ENCODE measurements around the gene ANKRD53.
"Not testable (repeated sequence)": the region's sequence is repeated elsewhere in the genome, so short reads cannot be mapped to it uniquely, and the experiment has no call there.

Gene ANKRD53

DNA sequence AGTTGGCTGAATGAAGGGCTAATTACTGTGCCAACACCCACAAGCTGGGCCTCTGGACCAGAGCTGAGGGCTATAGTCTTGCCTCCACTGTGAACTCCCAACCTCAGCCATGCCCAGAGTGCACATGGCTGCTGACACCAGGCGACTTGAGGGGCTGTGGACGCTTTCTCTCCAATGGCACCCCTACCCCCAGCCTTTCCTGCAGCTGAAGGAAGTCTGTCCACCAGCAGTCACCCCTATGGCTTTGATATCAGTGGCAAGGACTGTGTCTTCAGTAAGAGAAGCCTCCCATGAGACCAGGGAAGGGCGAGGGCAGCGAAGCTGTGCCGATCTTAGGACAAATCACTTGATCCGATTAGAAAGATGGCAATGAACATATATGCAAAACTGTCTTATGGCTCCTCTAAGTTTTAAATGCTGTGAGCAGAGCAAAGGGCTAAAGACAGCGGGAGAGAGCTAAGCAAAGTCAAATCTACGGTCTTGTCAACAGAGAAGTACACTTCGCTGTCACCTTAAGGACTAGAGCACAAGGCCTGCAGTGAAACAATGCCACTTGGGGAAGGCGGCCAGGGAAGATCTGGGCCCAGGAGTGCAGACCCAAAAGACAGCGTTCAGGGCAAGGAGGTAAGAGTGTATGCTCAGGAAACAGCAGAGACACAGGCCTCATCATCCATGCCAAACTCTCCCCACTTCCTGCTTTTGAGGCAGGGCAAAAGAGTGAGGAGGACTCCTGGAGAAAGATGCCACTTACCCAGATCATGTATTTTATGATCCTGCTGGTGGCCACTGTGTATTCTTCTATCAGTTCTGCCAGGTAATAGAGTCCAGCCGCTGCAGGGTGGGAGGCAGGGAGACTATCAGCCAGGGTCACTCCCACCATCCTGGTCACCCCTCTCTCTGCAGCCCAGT lies 14.8 kb downstream of the ANKRD53 start:
- DNase-seq: no peak

DNA sequence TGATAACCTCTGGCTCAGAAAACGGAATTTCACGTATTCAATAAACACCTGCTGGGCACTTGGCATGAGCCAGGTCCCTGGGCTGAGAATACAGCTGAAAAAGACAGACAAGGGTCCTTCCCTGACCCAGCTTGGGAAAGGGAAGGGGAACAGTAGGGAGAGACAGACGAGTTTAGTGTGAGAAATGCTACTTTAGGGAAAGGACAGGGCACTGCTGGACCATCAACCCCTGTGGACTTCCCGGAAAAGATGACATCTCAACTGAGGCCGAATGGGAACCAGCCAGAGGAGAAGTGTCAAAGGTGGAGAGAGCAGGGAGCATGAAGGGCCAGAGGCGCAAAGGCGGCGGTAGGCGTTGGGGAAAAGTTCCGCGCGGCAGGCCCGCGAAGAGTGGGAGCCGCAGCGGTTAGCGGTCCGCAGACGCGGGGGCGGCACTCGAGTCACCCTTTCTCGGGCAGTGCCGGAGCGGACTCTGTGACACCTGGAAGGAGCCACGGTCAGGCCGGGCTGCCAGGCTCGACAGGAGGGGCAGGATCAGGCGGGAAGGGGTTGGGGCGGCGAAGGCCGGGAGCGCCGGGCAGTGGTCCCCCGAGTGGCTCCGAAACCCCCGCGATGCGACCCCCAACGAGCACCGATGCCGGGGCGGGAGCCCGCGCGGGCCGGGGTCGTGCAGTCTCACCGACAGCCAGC lies 15.7 kb downstream of the ANKRD53 start:
- DNase-seq: peak; percentile 56

DNA sequence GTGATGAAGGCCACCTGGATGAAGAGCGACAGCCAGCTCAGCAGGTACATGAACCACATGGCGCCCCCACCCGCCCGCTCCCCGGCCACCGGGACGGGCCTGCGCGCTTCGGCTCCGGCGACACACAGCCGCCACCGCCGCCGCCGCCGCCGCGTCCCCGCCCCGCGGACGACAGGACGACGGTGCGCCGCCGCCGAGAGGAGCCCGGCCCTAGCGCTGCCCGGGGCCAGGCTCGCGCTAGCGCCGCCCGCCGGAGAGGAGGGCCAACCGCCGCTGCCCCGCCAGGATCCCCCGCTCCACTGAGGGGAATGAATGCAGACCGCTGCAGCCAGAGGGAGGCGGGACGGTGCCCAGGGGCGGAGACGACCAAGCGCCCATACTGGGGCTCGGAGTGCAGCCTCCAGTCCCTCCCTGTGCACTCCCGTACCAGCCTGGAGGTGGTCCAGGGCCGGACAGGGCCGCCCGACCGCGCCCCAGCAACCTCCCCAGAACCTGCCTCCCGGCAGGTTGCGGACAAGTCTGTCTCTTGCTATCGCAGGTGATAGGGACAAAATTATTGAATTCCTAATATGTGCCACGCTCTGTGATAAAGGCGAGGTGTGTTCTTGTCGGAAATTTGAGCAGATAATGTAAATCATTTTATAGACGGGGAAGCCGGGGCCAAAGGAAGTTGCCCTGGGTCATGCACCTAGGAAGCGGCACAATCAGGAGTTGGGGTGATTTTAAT lies 16.4 kb downstream of the ANKRD53 start, which contains the start of gene TEX261:
Gene TEX261 (minus strand): TSS at position 175 of the 727 bp plus-strand sequence. CDS start 116 bp downstream, at position 59.
- peak; percentile 92 for DNase-seq

DNA sequence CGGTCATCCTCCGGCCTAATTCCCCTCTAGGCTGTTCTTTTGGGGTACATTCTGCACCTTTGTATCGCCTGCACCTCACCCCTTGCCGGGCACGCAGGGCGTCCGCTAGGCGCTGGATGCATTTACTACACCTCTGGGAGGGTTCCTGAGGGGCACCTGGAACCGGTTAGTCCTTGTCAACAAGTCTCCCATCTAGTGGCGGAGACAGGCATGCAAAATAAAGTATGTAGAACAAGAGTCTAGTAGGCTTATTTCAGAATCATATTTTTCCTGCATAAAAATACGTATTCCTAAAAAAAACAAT lies 16.9 kb downstream of the ANKRD53 start:
- DNase-seq: peak; percentile 41

DNA sequence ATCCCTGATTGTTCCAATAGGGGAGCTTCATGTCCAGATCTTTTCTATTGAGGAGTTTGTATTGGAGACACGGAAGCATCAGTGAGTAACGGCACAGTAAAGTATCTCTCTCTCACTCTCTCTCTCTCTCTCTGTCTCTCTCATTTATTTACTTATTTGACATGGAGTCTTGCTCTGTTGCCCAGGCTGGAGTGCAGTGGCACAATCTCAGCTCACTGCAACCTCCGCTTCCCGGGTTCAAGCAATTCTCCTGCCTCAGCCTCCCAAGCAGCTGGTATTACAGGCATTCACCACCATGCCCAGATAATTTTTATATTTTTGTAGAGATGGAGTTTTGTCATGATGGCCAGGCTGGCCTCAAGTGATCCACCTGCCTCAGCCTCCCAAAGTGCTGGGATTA lies 20.5 kb downstream of the ANKRD53 start:
- DNase-seq: not testable (repeated sequence)

DNA sequence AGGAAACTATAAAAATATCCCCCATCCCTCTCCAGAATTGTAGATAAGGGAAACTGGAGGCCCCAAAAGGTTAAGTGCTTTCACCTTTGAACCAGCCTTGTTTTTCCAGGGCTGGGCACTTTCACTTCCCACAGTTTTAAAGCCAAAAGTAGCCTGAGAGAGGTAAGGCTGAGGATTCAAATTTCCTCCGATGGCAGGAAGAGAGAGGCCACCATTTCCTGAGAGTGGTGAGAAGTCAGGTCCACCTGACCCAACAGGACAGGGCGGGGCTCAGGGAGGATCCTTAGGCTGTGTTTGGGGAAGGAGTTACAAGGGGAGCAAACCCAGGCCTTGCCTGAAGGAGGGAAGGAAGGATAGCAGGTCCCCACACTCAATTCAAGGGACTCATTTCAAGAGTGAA lies 20.9 kb downstream of the ANKRD53 start:
- no peak for DNase-seq

DNA sequence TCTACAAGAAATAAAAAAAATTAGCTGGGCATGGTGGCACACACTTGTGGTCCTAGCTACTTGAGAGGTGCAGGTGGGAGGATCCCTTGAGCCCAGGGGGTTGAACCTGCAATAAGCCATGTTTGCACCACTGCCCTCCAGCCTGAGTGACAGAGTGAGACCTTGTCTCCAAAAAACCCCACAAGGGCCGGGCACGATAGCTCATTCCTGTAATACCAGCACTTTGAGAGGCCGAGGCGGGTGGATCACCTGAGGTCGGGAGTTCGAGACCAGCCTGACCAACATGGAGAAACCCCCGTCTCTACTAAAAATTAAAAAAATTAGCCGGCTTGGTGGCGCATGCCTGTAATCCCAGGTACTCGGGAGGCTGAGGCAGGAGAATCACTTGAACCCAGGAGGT lies 21.5 kb downstream of the ANKRD53 start:
- DNase-seq: not testable (repeated sequence)

DNA sequence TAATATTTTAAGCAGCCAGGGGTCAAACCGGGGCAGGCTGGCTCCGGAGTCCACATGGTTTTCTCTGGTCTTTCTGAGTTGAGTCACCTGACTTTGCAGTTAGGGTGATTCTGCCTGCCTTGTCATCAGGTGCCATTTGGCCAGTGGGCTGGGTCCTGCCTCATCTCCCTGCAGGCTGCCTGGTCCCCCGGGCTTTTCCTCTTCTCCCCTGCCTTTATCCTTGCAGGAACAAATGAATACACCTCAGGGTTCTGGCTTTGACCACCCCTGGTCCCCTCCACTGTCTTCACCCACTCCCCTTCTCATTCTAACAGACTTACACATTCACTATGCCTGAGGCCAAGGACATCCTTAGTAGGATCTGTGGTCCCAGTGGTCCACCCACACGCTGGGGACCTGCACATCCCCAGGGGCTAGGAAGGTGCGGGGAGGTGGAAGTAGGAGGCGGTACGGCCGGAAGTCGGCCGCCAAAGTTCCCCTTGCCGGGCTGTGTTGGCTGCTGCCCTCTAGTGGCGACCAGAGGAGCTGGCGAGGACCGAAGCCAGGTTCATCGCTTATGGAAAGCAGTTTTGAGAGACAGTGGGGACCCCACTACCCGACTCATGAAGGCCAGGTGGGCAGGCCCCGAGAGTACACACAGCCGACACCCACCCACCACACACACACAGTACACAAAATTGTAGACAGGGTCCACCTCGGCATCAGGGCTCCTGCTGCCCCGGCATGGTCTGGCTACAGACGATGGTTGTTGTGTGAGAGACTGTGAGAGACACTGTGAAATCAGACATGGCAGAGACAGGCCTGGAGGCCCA lies 22.6 kb downstream of the ANKRD53 start:
- peak; percentile 80 for DNase-seq

DNA sequence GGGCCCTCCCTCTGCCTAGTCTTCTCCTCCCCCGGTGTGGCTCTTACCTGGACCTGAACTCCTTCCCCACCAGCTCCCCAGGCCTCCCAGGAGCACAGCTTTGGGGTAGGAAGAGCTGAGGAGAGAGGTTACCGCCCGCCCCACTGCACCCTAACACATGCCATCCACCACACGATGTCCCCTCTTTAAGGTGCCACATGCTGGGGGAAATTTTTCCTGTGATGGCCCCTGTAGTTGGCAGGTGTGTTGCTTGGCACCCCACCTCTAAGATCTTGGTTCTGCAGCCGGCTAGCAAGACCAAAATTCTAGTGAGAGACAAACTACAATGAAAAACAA lies 23.1 kb downstream of the ANKRD53 start:
- DNase-seq: no peak

DNA sequence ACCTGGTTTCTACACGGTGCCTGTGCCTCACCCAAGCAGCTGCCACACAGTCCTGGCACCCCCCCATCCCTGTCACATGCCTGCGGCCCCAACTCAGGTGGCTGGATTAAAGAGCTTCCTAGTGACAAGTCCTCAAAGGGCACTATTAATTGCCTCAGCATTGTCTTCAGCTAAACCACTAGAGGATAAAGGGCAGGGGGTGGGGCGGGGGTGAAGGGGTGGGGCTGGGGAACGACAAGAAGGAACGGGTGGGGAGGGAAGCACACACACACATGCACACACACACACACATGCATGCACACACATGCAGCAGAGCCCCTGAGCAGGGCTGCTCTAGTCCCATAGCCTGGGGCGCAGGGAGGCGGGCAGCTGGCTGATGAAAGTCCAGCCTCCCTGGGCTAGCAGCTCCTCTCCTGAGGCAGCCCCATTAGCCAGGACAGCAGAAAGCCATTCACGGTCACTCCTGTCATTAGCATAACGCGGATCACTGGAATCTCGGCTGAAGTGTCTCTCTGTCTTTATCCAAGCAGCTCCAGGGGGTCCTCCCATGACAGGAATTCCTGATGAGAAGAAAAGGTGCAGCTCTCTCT lies 23.6 kb downstream of the ANKRD53 start:
- DNase-seq: no peak

DNA sequence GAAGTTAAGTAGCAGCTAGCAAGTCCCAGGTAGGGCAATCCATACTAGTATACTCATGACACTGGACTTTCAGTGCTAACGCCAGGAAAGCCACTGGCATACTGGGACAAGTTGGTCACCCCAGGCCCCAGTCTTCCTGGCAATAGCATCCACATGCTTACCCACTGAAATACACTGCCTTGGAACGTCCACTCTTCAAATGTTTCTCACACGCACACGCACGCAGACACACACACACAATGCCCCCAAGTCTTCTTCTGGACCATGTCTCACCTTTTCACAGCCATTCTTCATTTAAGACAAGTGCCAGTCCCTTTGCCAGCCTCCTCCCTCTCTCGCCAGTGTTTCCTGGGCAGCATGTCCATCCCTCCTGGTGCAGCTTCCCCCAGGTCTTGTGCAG lies 25.0 kb downstream of the ANKRD53 start:
- no peak for DNase-seq

DNA sequence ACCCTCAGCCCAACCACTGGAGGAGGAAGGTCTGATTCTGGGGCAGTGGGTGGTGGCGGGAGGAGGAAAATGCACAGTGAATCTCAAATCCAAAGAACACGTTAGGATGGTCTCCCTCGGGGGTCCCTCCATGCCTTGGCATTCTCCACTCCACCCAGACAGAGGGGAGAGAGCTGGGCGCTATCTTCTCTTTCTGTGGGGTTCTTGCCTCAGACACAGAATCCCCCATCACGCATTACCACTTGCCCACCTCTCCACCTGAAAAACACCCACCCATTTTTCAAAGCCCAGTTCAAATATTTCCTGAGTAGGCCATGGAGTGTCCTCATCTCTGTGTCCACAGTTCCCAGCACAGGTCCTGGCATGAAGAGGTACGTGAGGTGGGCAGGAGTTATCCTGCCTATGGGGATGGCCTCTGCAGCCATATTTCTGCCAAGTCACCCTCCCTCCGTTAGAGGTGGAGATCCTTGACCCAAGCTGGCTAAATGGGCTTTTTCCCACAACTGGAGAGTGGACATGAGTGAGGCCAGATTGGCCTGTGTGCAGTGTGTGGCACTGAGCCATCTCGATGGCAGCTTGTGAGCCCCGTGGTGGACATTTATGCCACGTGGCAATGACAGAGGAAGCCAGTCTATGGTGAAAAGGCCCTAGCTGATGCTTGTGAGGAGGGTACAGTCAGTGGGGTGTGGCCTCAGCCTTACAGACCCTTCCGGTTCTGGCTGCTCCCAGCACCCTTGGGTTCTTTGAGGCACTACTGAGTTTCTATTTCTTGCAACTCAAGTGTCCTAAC lies 25.7 kb downstream of the ANKRD53 start:
- no peak for DNase-seq

DNA sequence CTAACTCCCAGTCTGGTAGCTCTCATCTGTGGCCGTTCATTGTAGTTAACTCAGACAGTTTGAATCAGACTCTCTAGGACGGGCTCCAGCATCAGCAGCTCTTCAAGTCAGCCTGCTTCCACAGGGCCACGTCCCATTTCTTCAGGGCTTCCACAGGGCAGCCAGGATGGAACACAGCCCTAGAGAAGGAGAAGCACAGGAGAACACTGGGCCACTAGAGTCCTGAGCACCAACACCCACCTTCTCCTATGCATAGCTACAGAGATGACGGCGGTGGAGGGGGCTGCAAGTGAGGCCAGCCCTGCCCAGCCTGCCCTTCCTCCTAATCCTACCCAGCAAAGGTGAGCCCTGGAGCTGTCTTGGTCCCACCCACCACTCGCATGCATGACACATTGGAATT lies 26.4 kb downstream of the ANKRD53 start:
- no peak for DNase-seq

DNA sequence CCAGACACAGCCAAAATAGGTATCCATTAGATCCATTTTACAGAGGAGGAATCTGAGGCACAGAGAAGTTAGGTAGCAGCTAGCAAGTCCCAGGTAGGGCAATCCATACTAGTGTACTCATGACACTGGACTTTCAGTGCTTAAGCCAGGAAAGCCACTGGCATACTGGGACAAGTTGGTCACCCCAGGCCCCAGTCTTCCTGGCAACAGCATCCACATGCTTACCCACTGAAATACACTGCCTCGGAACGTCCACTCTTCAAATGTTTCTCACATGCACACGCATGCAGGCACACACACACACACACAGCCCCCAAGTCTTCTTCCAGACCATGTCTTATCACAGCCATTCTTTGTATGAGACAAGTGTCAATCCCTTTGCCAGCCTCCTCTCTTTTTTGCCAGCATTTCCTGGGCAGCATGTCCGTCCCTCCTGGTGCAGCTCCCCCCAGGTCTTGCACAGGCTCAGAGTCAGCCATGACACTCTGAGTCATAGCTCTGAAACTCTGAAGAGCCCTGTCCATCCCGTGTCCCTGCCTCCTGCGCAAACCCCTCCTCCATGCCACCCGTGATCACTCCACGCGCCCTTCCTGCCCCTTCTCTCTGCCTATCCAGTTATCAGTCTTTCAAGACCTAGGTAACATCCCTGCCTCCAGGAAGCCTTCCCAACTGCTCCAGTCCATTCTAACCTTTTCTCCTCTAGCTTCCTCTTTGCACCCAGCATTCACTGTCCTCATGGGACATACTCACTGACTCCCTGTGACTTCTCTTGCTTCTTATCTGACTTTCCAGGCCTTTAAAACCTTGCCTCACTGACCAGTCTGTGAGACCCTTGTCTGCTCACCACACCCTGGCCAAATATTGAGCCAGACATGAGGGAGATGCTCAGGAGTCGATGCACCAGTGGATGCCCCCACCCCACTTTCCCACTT lies 27.1 kb downstream of the ANKRD53 start:
- DNase-seq: no peak

DNA sequence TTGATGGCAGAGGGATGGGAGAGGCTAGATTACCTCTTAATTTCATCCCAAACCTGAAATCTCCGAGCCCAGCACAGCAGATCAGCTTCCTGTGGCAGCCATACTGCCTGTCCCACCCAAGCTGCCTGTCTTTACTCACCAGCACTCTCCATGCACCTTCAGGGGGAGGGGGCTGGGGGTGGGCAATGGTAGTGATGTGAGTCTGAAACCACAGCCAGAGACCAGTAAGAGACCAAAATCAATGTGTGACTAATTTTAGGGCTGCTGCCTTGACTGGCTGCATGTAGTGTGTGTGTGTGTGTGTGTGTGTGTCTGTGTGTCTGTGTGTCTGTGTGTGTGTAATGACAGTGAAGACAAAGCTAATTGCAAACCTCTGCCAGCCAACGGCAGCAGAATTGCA lies 27.9 kb downstream of the ANKRD53 start:
- no peak for DNase-seq

DNA sequence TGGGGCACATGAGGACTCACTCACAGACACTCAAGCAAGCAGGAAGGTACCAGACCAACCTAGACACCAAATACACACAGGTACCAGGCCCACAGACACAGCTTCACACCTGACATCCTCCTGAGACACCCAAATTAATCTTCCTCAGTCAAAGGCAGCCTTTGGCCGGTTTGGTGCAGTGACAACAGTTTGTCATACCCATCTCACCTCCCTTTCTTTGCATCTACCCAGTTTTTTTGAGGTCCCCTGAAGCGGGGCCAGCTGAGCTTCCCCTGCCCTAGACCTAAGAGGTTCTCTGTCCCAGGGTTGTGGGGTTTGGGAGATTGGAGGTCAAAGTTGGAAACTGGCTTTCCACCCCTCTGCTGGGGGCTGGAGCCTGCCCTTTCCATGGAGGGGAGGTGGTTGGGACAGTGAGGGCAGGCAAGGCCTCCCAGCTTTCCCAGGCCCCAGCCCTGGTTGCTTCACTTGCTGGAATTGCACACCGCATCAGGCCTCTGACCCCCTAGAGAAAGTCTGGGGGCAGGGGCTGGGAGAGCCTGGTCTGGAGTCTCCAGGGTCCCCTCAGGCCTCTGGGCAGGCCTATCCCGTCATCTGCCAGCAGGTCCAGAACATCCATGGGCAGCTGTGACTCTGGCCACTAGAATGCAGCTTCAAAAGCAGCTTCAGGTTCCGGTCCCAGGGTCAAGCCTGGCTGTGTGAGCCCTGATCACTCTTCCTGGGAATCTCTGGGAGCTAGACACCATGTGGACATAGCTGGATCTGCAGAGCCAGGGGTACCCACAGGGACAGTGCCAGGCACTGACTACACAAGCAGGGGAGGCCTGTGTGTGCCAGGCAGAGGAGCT lies 28.7 kb downstream of the ANKRD53 start:
- no peak for DNase-seq

DNA sequence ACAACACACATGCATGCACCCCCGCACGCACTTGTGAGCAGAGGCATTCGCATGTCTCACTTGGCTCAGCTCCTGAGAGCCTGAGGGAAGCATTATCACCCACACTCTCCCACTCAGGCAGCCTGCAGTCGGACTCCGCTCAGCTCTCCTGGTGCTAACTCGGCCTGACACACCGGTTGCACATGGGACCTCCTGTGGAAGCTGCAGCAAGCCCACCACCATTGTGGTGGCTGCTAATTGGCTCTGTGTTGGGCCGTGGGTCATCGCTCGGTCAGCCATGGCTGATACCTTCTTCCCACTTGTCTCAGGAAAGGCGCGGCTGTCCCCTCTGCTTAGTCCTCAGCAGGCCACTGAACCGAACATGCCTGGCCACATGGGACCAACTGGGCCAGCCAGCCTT lies 29.9 kb downstream of the ANKRD53 start:
- DNase-seq: no peak

DNA sequence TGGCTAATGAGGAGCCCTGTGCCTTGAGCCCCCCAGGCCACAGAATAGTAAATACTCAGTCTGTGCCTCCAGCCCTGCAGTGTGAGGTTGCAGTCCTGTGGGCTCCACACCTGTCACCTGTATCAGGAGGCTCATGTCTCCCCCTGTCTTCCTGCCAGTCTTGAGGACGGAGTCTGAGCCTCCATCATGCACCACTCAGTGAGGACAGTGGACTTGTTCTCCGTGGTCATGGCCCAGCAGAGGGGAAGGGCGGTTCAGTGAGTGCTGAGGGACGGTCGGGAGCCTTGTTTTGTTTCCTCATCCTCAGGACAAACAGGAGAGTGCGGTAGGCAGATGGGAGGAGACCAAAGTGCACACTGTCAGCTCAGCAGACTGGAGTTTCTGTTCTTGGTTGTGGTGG lies 33.4 kb downstream of the ANKRD53 start:
- not testable (repeated sequence) for DNase-seq

DNA sequence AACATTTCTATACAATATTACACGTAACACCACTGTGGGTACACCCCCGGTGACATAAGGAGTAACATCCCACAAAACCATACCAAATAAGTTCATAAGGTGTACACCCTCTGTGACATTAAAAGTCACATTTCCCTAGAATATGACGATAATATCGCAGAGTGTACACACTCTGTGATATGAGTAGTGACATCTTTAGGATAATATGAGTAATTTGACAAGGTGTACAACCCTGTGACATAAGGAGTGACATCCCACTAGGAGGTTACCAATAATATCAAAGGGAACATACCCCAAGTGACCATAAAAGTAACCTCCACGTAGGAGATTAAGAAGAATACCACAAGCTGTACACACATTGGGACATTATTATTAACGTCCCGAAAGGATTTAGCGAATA lies 40.2 kb downstream of the ANKRD53 start:
- no peak for DNase-seq

DNA sequence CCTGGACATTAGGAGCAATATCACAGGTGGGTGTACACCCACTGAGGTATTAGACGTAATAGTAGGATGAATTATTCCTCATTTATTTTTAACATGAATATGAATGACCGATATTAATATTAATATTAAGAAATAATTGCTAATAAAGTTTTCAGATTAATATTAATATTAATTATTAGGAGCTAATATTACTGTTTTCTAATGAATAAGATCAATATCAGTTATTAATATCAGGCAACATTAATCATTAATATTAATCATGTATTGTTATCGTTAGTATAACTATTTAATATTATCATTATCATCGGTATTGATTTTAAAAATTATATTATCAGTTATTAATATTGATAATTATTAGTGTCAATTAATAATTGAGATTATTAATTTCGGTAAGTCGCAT lies 41.6 kb downstream of the ANKRD53 start:
- DNase-seq: not testable (repeated sequence)
